ENCODE data around the gene ZNF263.

The ZNF263 gene

DNA sequence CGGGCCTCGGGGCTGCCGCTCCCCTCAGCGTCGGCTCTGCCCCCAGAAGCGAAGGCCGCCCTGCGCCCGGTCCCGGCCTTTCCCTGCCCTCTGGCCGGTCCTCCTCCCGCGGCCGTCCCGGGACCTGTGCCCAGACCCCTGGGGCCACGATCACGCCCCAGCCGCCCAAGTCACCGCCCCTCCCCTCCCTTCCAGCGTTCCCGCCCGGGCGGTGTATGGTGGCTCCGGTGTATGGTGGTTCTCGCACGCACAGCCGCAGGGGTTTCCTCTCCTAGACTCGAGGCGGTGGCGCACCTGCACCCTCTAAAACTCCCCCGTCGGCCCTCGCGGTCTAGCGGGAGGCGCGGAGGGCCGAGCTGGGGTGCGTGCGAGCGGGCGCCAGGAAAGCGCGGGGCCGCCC is 11.9 kb downstream of the ZNF263 start:
- DNase-seq (ENCODE audit: low spot score) (no peak), ATAC-seq (ENCODE audit: low read depth) (no peak)
- H3K27ac ChIP-seq (ENCODE audit: poor library complexity, severe bottlenecking) = no peak overlapping the region
- H3K4me3 ChIP-seq (ENCODE audit: severe bottlenecking) = no peak overlapping the region
- H3K36me3 ChIP-seq (ENCODE audit: low read depth) = peaks cover 50% of the 10 kb centered on the region
- no peaks in the 10 kb centered on the region for H3K27me3 ChIP-seq (ENCODE audit: insufficient read depth, poor library complexity, severe bottlenecking)
- peaks cover 26% of the 10 kb centered on the region for H3K9me3 ChIP-seq (ENCODE audit: severe bottlenecking)
- no peaks in the 10 kb centered on the region for H3K4me1 ChIP-seq (ENCODE audit: insufficient read depth, poor library complexity, severe bottlenecking)
- TF ChIP-seq CTCF (IDR thresholded peaks at IDR 0.05; ENCODE audit: poor library complexity, severe bottlenecking) = no peak

GRCh38 chr16:3295783-3296182 is 12.5 kb downstream of the ZNF263 start:
- no peak for DNase-seq (ENCODE audit: low spot score)
- peaks cover 21% of the 10 kb centered on the region for H3K9me3 ChIP-seq (ENCODE audit: severe bottlenecking)
- no peak for TF ChIP-seq CTCF (IDR thresholded peaks at IDR 0.05; ENCODE audit: poor library complexity, severe bottlenecking)
- no peak for ATAC-seq (ENCODE audit: low read depth)
- no peaks in the 10 kb centered on the region for H3K4me1 ChIP-seq (ENCODE audit: insufficient read depth, poor library complexity, severe bottlenecking)
- peaks cover 44% of the 10 kb centered on the region for H3K36me3 ChIP-seq (ENCODE audit: low read depth)
- no peak overlapping the region for H3K4me3 ChIP-seq (ENCODE audit: severe bottlenecking)
- no peaks in the 10 kb centered on the region for H3K27me3 ChIP-seq (ENCODE audit: insufficient read depth, poor library complexity, severe bottlenecking)
- no peak overlapping the region for H3K27ac ChIP-seq (ENCODE audit: poor library complexity, severe bottlenecking)

DNA sequence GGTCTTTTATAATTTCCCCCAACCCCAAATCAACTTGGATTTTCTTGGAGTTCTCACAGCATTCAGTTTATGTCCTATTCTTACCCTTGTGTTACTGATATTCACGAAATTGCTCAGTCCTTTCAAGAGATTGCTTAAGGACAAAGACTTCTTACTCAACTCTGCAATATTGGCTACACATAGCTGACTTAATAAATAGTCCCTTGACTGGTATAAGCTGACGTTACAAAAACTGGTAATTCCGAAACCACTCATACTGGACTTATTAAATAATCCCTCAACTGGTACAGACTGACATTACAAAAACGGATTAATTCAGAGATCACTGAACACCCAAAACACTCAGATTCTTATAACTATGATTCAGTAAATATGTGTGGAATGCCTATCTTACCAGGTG is 21.1 kb downstream of the ZNF263 start:
- no peaks in the 10 kb centered on the region for H3K4me1 ChIP-seq (ENCODE audit: insufficient read depth, poor library complexity, severe bottlenecking)
- no peak for ATAC-seq (ENCODE audit: low read depth)
- no peaks in the 10 kb centered on the region for H3K27me3 ChIP-seq (ENCODE audit: insufficient read depth, poor library complexity, severe bottlenecking)
- peak overlapping the region; percentile 73 for H3K27ac ChIP-seq (ENCODE audit: poor library complexity, severe bottlenecking)
- H3K9me3 ChIP-seq (ENCODE audit: severe bottlenecking) = peaks cover 22% of the 10 kb centered on the region
- H3K4me3 ChIP-seq (ENCODE audit: severe bottlenecking) = peak overlapping the region; percentile 49
- no peak for DNase-seq (ENCODE audit: low spot score)
- peaks cover 43% of the 10 kb centered on the region for H3K36me3 ChIP-seq (ENCODE audit: low read depth)
- no peak for TF ChIP-seq CTCF (IDR thresholded peaks at IDR 0.05; ENCODE audit: poor library complexity, severe bottlenecking)

GRCh38 chr16:3305109-3306068 is 22.1 kb downstream of the ZNF263 start, which contains the start of the genes TIGD7 and ZNF75A:
Gene TIGD7, minus strand, starts transcription at chr16:3305430. Its CDS starts 4,816 bp downstream, at chr16:3300614.
Gene ZNF75A, plus strand, starts transcription at chr16:3305497. Its CDS starts 2,932 bp downstream, at chr16:3308429.
- H3K27ac ChIP-seq (ENCODE audit: poor library complexity, severe bottlenecking) = peak within 1 kb of the TSS; percentile 73

More at GRCh38 chr16:3305109-3306068, 22.1 kb downstream of the ZNF263 start, which contains the start of the genes TIGD7 and ZNF75A:
- Histone ChIP-seq H3K9me3 (ENCODE audit: severe bottlenecking) (peaks cover 23% of the 10 kb centered on the region), H3K4me3 (ENCODE audit: severe bottlenecking) (peak within 1 kb of the TSS; percentile 49), H3K27me3 (ENCODE audit: insufficient read depth, poor library complexity, severe bottlenecking) (no peaks in the 10 kb centered on the region), H3K36me3 (ENCODE audit: low read depth) (peaks cover 35% of the 10 kb centered on the region), H3K4me1 (ENCODE audit: insufficient read depth, poor library complexity, severe bottlenecking) (no peaks in the 10 kb centered on the region)
- peak; percentile 98 for ATAC-seq (ENCODE audit: low read depth)
- peak; percentile 81 for DNase-seq (ENCODE audit: low spot score)
- no peak for TF ChIP-seq CTCF (IDR thresholded peaks at IDR 0.05; ENCODE audit: poor library complexity, severe bottlenecking)

All from RWPE2 (cell line).